KOPT-K1 (cell line): ENCODE data around the gene TST.

Experiments used
- H3K27ac ChIP-seq: fragments of 200-600 bp; sonication (generic); 2 replicates; pipeline ENCODE4 v1.5.1; 2016; ENCODE audit warnings: antibody characterized with exemption, mild to moderate bottlenecking, low read depth, low read length; ENCODE audit not compliant: poor library complexity, severe bottlenecking
- H3K36me3 ChIP-seq: fragments of 200-600 bp; sonication (generic); 2 replicates; pipeline ENCODE4 v1.5.1; 2017; ENCODE audit warnings: antibody characterized with exemption, mild to moderate bottlenecking, low read length, moderate library complexity; ENCODE audit not compliant: insufficient read depth
- H3K9me3 ChIP-seq: fragments of 200-600 bp; sonication (generic); 2 replicates; pipeline ENCODE4 v1.5.1; 2017; ENCODE audit warnings: antibody characterized with exemption, low read length, mild to moderate bottlenecking; ENCODE audit not compliant: insufficient read depth, poor library complexity, severe bottlenecking

TST gene

DNA sequence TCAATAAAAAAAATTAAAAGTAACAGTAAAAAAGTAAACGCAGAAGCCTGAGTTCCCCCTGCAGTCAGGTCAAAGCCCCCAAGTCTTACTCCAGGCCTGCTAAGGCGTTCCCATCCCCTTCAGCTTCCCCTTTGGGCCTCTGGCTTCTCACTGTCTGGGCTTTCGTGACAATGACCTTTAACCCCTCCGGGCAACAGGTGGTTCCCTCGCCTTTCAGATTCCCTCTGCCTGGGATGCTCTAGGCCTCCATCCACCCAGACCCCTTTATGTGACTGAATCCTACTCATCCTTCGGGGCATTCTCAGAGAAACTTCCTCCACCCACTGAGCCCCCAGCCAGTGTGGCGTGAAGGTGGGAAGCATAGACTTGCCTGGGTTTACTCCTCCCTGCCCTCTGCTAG lies 8.3 kb upstream of the TST start:
- no peak overlapping the region for H3K27ac ChIP-seq
- no peaks in the 10 kb centered on the region for H3K36me3 ChIP-seq
- no peaks in the 10 kb centered on the region for H3K9me3 ChIP-seq

DNA sequence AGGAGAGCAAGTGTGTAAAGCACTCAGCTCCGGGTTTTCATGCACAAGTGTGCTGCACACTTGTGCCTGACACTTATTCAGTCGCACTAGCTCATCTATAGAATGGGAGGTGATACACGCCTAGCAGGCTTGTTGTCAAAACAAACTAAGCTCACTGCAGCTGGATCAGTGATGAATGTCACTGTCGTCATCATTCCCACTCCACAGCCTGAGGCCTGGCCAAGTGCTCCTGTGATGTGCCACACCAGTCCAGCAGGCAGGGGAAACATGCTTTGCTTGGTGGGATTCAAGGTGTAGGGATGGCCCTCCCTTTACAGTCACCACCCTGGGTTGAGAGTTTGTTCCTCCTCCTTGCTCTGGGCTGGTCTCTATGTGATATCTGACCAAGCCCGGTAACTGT lies 7.1 kb upstream of the TST start:
- no peaks in the 10 kb centered on the region for H3K9me3 ChIP-seq
- H3K36me3 ChIP-seq = no peaks in the 10 kb centered on the region
- no peak overlapping the region for H3K27ac ChIP-seq

DNA sequence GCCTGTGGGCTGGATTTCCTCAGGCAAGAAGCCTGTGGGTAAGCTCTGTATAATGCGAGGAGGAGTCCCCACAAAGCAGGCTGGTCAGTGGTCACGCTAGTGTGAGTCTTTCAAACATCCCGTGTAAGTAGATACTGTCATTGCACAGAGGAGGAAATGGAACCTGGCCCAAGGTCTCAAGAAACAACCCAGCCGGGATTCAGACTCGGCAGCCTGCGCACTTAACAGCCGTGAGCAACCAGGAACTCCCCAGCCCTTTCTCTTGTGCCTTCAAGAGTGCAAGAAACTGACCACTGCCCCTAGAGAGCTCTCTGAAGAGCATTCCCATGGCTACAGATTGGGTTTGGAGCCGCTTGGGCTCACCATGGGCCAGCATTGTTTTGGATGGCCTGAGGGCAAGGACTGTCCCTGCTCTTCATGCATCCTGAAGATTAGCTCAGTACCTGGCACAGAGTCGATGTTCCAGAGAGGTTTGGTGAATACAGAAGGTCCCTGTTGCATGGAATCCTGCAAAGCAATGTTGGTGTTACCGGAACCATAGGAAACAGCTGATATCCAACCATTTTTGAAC lies 6.3 kb upstream of the TST start:
- H3K9me3 ChIP-seq = no peaks in the 10 kb centered on the region
- no peaks in the 10 kb centered on the region for H3K36me3 ChIP-seq
- no peak overlapping the region for H3K27ac ChIP-seq

DNA sequence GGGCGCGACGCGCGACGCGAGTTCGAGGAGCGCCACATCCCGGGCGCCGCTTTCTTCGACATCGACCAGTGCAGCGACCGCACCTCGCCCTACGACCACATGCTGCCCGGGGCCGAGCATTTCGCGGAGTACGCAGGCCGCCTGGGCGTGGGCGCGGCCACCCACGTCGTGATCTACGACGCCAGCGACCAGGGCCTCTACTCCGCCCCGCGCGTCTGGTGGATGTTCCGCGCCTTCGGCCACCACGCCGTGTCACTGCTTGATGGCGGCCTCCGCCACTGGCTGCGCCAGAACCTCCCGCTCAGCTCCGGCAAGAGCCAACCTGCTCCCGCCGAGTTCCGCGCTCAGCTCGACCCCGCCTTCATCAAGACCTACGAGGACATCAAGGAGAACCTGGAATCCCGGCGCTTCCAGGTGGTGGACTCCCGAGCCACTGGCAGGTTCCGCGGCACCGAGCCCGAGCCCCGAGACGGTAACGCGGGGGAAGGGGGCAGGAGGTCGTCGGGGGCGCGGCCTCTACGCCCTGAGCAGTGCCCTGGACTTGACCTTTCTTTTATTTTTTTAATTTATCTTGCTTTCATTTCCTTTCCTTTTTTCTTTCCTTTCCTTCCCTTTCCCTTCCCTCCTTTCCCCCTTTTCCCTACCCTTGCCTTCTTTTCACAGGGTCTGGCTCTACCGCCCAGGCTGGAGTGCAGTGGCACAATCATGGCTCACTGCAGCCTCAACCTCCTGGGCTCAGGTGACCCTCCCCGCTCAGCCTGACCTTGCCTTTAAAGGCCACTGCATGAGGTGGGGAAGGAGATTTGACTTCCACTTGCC lies 5.3 kb upstream of the TST start:
- H3K36me3 ChIP-seq = no peaks in the 10 kb centered on the region
- no peaks in the 10 kb centered on the region for H3K9me3 ChIP-seq
- H3K27ac ChIP-seq = no peak overlapping the region

DNA sequence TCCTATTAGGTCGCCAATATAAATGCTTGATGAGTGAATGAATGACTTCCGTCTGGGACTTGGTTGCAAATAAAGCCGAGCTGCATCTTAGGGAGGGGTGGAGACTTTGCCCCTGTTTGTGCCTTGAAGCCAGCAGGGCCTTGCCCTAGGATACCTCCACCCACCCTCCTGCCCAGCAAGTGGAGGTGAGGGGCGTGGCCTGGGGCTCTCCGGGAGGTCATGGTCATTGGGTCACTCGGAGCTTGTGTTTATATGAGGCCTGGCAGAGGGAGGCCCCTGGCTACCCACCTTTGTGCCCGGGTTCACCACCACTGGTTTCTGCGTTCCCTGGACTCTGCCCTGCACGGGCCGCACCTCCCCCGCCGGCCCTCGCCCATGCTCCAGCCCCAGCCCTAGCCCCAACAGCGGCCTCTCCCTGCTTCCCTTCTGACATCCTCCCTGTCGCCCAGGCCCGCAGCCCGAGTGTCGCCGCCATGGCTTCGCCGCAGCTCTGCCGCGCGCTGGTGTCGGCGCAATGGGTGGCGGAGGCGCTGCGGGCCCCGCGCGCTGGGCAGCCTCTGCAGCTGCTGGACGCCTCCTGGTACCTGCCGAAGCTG lies 4.6 kb upstream of the TST start:
- Histone ChIP-seq H3K9me3 (no peaks in the 10 kb centered on the region), H3K27ac (no peak overlapping the region), H3K36me3 (no peaks in the 10 kb centered on the region)

DNA sequence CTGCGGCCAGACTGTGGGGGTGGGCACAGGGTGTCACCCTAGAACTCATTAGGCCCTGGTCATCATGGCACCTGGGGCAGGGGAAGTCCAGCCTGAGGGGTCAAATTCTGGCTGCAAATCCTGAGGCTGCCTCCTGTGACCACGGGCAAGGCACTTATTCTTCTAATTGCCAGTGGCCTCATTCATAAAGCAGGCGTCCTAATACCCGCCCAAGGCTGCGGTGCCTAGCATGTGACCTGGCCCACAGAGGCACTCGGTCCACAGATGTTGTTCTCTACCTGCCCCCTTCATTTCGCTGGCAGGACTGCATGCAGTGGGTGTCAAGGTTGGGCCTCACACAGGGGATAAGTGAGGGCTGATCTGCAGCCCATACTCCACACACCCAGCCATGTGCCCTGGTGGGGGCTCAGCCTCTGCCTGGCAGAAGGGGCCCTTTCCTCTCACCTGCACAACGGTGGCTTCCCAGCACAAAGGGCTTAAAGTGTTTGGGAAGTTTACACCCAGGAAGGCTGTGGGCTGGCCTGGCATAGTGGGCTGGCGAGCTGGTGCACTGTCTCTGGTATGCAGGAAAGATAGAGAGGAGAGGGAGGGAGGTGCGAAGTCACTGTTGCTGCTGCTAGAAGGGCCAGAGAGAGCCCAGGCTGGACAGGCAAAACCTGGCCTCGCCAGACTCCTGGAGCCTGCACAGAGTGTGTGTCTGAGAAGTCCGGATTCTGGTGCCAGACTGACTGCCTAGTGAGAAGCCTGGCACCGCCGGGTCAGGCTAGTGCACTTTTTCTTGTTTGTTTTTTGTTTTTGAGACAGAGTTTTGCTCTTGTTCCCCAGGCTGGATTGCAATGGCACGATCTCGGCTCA lies 3.5 kb upstream of the TST start:
- Histone ChIP-seq H3K27ac (no peak overlapping the region), H3K9me3 (no peaks in the 10 kb centered on the region), H3K36me3 (no peaks in the 10 kb centered on the region)

DNA sequence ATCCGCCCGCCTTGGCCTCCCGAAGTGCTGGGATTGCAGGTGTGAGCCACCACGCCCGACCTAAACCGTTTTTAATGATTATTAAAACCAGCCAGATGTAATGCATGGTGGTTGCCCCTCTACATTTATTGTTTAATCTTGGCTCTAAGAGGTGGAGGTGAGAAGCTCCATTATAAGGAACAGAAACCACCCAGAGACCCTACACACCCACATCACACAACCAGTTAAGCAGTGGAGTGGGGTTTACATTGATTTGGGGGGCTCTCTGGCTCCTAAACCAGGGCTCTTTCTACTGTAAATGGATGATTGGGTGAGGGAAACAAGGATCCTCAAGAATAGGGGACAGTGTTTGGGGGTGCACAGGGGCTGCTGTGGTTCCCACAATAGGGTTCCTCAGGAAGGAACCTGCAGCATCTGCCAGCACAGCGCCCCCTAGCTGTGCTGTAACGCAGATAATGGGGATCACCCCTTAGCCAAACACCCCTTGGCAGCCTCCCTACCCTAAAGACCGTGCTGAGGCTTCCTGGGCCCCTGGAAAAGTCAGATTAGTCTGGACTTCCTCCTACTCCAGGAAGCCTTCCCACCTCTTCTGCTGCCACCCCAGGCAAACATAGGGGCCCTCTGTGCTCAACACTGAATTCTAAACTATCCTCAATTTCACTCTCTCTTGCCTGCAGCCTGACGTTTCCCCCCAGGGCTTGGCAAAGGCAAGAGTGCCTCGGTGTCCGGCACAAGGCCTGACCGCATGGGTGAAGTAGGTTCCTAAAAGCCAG lies 2.6 kb upstream of the TST start:
- Histone ChIP-seq H3K36me3 (no peaks in the 10 kb centered on the region), H3K9me3 (no peaks in the 10 kb centered on the region)

DNA sequence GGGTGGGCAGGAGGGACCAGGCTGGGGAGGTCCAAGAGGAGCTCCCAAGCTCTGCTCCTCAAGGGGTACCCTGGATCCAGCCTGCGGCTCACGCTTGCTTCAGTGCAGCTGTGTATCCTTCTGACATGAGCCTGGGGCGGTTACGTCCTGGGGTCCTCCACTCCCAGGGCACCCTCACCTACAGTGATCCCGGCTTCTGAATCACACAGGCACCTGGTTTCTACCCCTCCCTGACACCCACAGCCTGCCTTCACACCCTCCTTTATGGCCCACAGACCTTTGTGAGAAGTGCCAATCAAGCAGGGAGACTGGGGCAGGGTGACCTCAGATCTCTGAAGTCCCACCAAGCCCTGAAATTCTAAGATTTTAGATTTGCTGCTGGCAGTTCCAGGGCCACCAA lies 1.8 kb upstream of the TST start:
- H3K9me3 ChIP-seq = no peaks in the 10 kb centered on the region
- H3K36me3 ChIP-seq = no peaks in the 10 kb centered on the region
- no peak overlapping the region for H3K27ac ChIP-seq

More for the DNA sequence above, 2.6 kb upstream of the TST start:
- no peak overlapping the region for H3K27ac ChIP-seq

DNA sequence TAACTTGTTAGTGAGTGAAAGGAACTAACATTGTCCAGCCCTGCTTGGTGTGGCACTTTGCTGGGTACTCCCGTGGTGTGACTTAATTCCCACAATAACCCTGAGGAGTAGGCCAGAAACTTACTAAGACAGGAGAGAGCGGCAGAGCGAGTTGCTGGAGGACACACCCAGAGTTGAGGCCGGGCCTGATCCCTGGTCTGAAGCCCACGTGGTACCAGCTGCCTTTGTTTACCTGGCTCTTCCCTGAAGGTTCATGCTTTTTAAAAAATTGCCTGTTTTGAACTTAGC lies 889 bp upstream of the TST start:
- Histone ChIP-seq H3K27ac (no peak overlapping the region), H3K9me3 (no peaks in the 10 kb centered on the region), H3K36me3 (no peaks in the 10 kb centered on the region)

DNA sequence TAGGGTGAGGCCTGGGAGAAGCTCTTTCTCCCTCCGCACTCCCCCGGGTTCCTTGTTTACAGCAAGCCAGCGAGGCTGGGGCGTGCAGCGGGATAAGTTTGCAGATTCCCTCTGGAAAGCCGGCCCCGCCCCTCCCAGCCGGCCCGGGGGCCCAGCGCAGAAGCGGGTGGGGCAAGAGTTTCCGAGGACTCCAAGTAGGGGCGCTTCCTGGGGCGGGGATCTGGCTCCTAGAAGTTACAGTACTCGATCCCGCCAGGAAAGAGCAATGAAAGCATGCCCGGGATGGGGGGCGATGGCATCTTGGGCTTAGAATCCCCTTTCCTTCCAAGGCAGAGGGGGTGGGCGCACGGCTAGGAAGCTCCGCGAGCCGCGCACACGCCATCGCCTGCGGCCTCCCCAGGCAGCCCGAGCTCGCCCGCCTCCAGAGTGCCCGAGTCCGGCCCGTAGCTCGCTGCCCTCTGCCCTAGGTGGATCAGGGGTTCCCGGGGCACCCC lies 385 bp downstream of the TST start:
- Histone ChIP-seq H3K36me3 (no peaks in the 10 kb centered on the region), H3K9me3 (no peaks in the 10 kb centered on the region), H3K27ac (no peak overlapping the region)

DNA sequence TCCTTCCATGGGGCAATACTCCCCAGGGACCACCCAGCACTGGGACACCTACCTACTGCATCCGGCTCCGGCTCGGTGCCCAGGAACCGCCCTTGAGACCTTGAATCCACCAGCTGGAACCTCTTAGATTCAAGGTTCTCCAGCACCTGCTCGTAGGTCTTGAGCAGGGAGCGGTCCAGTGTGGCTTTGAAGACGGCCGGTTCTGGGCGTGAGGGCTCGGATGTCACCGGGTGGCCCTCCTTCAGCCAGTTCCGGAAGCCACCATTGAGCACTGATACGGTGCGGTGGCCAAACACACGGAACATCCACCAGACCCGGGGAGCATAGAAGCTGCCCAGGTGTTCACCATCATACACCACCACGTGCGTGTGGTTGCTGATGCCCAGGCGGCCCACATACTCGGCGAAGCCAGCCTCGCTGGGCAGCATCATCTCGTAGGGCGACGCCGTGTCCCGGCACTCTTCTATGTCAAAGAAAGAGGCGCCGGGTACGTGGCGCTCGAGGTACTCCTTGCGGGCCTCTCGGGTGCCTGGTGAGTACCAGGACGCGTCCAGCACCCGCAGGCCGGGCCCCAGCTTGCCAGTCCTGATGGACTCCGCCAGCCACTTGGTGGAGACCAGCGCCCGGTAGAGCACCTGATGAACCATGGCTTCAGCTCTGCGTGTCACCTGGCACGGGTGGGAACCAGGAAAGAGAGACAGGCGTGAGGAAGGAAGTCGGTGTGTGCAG lies 997 bp downstream of the TST start:
- H3K36me3 ChIP-seq = no peaks in the 10 kb centered on the region
- H3K9me3 ChIP-seq = no peaks in the 10 kb centered on the region
- no peak overlapping the region for H3K27ac ChIP-seq

DNA sequence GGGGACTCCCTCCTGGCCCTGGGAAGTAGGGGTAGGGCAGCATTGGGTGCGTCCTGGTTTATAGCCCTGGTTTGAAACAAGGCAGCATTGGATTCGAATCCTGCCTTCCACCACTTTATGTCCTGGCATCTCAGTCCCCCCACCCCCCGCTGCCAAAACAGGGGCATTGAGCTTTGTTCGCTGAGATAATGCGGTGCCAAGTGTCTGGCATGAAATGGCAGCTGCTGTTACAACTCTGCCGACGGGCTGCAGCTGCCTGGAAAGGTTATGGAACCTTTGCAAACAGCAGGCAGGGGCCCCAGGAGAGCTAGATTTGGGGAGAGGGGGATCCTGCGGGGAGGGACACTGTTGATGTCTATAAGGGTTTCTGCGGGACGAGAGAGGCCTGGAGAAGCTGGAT lies 1.9 kb downstream of the TST start:
- H3K9me3 ChIP-seq = no peaks in the 10 kb centered on the region
- H3K27ac ChIP-seq = no peak overlapping the region
- no peaks in the 10 kb centered on the region for H3K36me3 ChIP-seq

DNA sequence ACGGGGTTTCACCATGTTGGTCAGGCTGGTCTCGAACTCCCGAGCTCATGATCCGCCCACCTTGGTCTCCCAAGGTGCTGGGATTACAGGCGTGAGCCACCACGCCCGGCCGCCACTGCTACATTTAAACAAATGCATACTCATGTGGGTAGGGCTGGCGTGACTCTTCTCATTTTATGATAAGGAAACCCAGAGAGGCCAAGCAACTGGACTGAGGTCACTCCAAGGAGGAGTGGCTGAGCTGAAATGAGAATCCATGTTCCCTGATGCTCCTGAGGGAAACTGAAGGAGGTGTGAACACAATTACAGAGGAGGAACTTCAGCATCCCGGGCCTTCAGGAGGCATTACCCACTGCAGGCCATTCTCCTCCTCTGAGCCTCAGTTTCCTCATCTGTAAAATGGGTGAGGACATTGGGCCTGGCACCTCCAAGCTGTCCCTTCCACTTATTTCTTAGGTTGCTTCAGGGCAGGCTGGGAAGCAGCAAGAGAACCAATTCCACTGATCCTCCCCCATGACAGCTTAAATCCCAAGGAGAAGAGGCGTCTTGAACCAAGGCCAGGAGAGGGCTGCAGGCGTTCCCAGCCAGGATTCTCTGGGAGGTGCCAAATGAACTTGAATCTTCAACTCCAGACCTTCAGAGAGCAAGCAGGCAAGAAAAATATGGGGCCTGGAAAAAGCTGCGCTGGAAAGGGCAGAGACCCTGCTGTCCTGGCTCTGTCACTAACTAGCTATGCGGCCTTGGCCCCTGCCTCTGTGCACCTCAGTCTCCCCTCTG lies 2.9 kb downstream of the TST start:
- Histone ChIP-seq H3K27ac (no peak overlapping the region), H3K36me3 (no peaks in the 10 kb centered on the region), H3K9me3 (no peaks in the 10 kb centered on the region)

DNA sequence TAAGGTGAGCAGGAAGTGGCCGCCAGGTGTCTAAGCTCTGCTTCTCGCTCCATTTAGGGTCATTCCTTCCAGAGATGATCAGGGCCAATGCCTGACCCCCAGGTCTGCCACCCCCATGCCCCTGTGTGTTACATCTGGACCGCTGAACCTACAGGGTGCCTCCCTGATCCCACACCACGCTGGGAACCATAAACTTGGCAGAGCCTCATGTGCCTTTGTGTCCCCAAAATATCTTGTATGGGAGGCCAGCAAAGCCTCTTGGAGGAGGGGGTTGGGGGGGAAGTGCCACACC lies 3.7 kb downstream of the TST start:
- H3K9me3 ChIP-seq = no peaks in the 10 kb centered on the region
- no peaks in the 10 kb centered on the region for H3K36me3 ChIP-seq
- H3K27ac ChIP-seq = no peak overlapping the region
